GM21619 (cell line): ENCODE results near the gene SZRD1.
A peak's percentile ranks its signal among the peaks of the same experiment; 100 is the strongest.

ENCODE experiments used
- ATAC-seq: cut with Tn5 transposase; IDR thresholded peaks from one replicate; pipeline ENCODE4 v1.9.1; 2021; ENCODE audit not compliant: unreplicated experiment

The SZRD1 gene

DNA sequence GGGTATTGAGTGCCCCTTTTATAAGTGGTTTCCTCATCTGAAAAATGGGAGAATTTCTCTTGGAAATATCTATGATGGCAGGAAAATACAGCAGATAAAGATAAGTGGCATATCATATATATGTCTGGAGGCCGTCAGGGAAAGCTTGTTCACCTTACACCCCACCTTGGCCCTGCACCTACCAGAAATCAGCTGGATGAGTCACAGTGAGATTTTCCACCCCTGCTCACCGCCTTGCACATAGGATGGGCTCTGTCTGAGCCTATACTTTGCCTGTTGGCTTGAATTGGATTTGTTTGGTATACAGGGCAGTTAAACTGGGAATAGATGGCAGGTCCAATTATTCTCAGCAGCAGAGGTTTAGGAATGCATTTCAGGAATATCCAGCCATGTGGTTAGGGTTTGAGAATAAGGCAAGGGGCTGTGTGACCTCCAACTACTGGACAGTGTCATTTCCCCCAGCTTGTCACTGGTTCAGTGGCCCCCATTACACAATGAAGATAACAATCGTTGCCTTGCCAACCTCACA lies 70.0 kb downstream of the SZRD1 start, which contains the start of gene SPATA21:
TSS of gene SPATA21 (minus strand) at position 479 of the 529 bp plus-strand sequence. CDS start 6,053 bp downstream, outside the sequence.
- no peak for ATAC-seq

DNA sequence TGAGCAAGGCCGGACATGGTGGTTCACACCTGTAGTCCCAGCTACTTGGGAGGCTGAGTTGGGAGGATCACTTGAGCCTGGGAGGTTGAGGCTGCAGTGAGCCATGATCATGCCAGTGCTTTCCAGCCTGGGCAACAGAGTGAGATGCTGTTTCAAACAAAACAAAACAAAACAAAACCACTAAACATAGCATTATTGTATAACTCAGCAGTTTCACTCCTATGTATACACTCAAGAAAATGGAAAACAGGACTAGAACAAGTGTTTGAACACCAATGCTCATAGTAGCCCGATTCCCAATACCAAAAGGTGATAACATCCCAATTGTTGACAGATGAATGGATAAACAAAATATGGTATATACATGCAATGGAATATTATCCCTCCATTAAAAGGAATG lies 71.5 kb downstream of the SZRD1 start:
- ATAC-seq: no peak

DNA sequence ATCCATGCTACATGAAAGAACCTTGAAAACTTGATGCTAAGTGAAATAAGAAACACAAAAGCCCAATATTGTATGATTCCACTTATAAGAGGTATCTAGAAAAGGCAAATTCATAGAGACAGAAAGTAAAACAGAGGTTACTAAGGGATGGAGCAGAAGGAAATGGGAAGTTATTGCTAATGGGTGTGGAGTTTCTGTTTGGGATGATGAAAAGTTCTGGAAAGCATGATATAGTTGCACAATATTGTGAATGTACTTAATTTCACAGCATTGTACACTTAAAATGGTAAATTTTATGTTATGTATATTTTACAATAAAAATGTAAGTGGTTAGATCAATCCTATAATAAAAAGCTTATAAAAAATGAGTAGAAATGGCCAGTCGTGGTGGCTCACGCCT lies 71.9 kb downstream of the SZRD1 start:
- no peak for ATAC-seq

DNA sequence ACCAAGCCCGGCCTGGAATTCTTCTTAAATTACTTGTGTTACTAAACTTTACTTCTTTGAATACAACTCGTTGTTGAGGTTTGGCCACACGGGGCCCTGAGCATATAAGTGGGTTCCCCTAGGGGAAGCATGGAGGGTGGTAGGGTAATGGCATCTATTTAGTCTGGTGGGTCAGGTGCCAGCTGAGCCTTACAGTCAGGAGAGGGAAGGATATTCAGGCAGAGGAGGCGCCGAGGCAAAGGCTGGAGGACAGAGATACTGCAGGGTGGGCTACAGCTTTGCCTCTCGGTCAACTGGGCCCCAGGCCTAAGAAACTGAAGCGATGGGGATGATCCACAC lies 73.1 kb downstream of the SZRD1 start:
- no peak for ATAC-seq

DNA sequence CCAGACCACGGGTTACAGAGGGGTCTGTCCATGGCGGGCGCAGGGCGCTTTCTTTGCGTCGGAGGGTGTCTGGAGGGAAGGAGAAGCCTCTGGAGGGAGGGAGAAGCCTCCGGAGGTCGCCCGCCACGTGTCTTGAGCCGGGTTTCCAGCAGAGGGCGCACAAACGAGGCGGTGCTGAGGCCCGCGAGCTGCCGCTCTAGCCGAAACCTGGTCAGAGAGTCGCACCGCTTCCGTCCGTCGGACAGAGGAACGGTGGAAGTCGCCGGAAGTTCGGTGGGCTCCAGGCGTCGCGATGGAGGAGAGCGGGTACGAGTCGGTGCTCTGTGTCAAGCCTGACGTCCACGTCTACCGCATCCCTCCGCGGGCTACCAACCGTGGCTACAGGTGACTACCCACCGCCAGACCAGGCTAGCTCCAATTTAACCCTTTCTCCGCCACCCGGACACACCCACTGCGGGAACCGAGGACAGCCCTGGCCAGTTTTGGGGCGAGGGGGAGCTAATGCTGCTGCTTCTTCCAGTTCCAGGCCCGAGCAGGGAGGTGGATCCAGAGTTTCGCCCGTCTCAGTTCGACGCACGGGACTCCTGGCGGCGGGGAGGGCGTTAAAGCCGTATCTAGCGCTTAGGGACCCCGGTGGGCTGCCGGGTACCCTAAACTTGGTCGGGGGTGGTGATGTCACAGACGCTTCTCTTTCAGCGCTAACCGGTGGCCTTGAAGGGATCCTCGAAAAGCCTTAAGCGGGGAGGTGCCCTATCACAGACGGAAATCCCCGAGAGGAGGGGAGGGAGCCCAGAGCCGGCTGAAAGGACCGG lies 73.6 kb downstream of the SZRD1 start, which contains the start of gene NECAP2:
TSS of gene NECAP2 (plus strand) at position 255 of the 812 bp plus-strand sequence. CDS start at position 293, 38 bp downstream.
- peak; percentile 80 for ATAC-seq

DNA sequence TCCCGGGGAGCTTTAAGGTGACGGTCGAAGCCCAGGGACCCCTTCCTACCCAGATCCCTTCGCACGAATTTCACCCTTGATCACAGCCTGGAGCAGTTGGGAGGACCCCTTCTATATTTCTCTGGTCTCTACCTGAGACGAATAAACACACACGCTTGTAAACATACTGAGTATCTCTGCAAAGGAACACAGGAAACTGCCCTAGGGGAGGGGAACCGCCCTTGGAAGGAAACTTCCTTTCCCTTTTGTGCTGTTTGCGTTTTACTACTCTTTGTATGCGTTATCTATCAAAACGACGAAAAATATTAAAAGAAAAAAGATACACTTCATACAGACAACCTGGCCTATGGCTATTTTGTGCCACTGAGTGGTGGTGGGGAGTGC lies 74.2 kb downstream of the SZRD1 start:
- no peak for ATAC-seq

GRCh38 chr1:16442265-16442664 lies 75.2 kb downstream of the SZRD1 start:
- ATAC-seq: no peak

- ATAC-seq: no peak
Measured at GRCh38 chr1:16442941-16443340, 75.9 kb downstream of the SZRD1 start.

DNA sequence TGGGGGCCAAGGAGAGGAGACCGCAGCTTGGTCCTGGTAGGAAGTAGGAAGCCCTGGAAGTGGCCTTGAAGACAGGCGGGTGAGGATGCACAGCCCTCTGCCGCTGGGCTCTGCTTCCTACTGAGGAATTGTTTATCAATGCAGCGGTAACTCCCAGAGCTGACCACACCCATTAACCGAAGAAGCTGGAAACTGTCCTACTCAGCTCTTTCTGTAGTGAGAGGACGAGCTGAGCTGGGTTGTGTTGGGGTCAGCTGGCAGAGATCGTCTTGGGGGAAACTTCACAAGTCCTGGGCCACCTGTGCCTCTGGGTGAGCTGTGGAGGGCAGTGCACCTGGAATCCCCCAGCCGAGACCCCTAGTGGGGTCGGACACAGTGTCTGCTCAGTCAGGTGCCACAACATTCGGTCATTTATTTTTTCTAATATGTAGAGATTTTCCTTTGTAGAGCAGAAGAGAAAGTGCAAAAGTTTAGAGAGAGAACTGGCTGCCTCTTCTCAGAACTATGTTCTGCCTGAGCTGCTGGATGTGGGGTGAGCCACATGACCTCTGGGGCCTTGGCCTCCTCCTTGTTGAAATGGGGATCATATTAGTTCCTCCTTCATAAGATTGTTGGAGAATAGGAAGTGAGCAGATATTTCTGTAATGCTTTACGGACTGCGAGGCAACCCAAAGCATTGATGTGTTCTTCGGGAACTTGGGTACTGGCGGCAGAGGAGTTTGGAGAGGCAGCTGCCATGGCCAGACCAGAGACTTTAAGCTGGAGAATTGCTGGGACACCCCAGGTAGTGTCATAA lies 77.1 kb downstream of the SZRD1 start:
- ATAC-seq: no peak

DNA sequence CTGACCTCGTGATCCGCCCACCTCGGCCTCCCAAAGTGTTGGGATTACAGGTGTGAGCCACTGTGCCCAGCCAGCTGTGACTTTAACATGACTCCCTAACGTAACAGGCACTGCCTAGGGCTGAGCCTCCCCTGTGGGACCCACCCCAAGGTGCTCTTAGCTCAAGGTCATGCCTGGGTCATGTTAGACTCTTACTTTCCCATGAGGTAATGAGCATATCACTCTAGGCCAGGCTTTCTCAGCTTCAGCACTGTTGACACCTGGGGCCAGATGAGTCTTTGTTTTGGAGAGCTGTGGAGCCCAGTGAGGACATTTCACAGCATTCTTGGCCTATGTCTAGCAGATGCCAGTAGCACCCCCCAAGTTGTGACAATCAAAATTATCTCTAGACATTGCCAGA lies 78.0 kb downstream of the SZRD1 start:
- no peak for ATAC-seq

- no peak for ATAC-seq
Measured at GRCh38 chr1:16446116-16446515, 79.1 kb downstream of the SZRD1 start.

GRCh38 chr1:16447641-16448040 lies 80.6 kb downstream of the SZRD1 start:
- ATAC-seq: no peak
